Measurements from ENCODE around the gene EVX2. TPM values are rescaled to one million over a fixed set of nuclear protein-coding genes. Genes with fewer than 3 reads are reported as not detected.

The EVX2 gene
- total and polyA plus RNA-seq, 9 of the 15 experiments (the other 6 are each of a cell fraction or from before 2014, with no cell fraction given): not detected

GRCh38 chr2:176104316-176105077, 20.7 kb upstream of the EVX2 start:
- BruUV-seq (replicated peaks): no TSS peak
- in situ Hi-C loops (cut with MboI) (no loop called here), intact Hi-C loops (cut with micrococcal nuclease) (no loop called here)
- H3K9me1 ChIP-seq (ENCODE audit: control insufficient read depth, insufficient read depth, low read length): no peaks in the 10 kb centered on the region
- peaks cover 45 to 68% of the 10 kb centered on the region in 2 experiments for H3K27me3 ChIP-seq (ENCODE audit: control insufficient read depth in 2 of 2, insufficient read depth in 2 of 2, low read length in 2 of 2)
- H3K9ac ChIP-seq (ENCODE audit: insufficient read depth in 1 of 2, low read depth in 2 of 2, low read length in 2 of 2): no peak overlapping the region
- FAIRE-seq: no peak
- ATAC-seq: peak; percentile 56; the same call in 2 of the 3 replicates
- WGBS (ENCODE audit: insufficient coverage, low coverage, missing lambda C conversion rate): 10% methylated on average over 50 of the region's 56 CpGs
- H3K27ac ChIP-seq (ENCODE audit: extremely low read depth, low read depth, low read length): no peak overlapping the region
- ChIA-PET CTCF (ENCODE audit: low intra/inter-chr PET ratio) (no interaction called here), POLR2A (no interaction called here)
- no peaks in the 10 kb centered on the region for H3K79me2 ChIP-seq (ENCODE audit: control insufficient read depth, insufficient read depth, low read length)
- H4K20me1 ChIP-seq (replicated peaks; ENCODE audit: control insufficient read depth, insufficient read depth, low read length): peaks cover 4% of the 10 kb centered on the region; the same call in 1 of the 2 replicates
- DNase-seq (ENCODE audit: extremely low read depth in 1 of 4, low spot score in 3 of 4): peak in 1 of 4 experiments; percentile 19
- H3K4me3 ChIP-seq: no peak overlapping the region
- H2AFZ ChIP-seq (ENCODE audit: low read depth, low read length): no peak overlapping the region
- no peak overlapping the region for H3K4me2 ChIP-seq (ENCODE audit: insufficient read depth, low read length)
- no peaks in the 10 kb centered on the region for H3K9me3 ChIP-seq (replicated peaks; ENCODE audit: control insufficient read depth, insufficient read depth, low read depth, low read length)
- H3K36me3 ChIP-seq (ENCODE audit: control insufficient read depth, insufficient read depth, low read length): no peaks in the 10 kb centered on the region
- H3K4me1 ChIP-seq (replicated peaks in 1 of 2; ENCODE audit: control insufficient read depth in 2 of 2, insufficient read depth in 2 of 2, low read length in 2 of 2): peaks cover 0 to 18% of the 10 kb centered on the region in 2 experiments; a peak in 1 of 5 replicates
- TF ChIP-seq HMBOX1 (IDR thresholded peaks at IDR 0.05) (0 out of 2 replicates have a peak, but pooled peaks have one; percentile 17), SOX6 (IDR thresholded peaks at IDR 0.05) (no peak), MEIS2 (IDR thresholded peaks at IDR 0.05; ENCODE audit: partially characterized antibody) (no peak), HOXB6 (CRISPR knock-in tag; IDR thresholded peaks at IDR 0.05; ENCODE audit: borderline replicate concordance) (no peak), ZNF511 (CRISPR knock-in tag; IDR thresholded peaks at IDR 0.05) (no peak), CREM (IDR thresholded peaks at IDR 0.05; ENCODE audit: low read depth) (no peak), NFIX (CRISPR knock-in tag; IDR thresholded peaks at IDR 0.05; ENCODE audit: low read depth) (no peak), TCF3 (CRISPR knock-in tag; IDR thresholded peaks at IDR 0.05) (no peak), ZNF282 (CRISPR knock-in tag; IDR thresholded peaks at IDR 0.05) (no peak), CREB1 (IDR thresholded peaks at IDR 0.05) (no peak), CREB1 (CRISPR knock-in tag; IDR thresholded peaks at IDR 0.05) (no peak), ZNF143 (CRISPR knock-in tag; IDR thresholded peaks at IDR 0.05) (no peak), KDM1A (IDR thresholded peaks at IDR 0.05) (peak in 1 of 2 experiments; percentile 34; a peak in 1 of 4 replicates), NRF1 (conservative IDR thresholded peaks at IDR 0.05 in 1 of 2, IDR thresholded peaks at IDR 0.05 in 1 of 2) (no peak), FOSL1 (tag; conservative IDR thresholded peaks at IDR 0.05) (peak; percentile 32; the same call in 1 of the 2 replicates), HCFC1 (IDR thresholded peaks at IDR 0.05; ENCODE audit: low read depth, low read length) (no peak), BHLHE40 (IDR thresholded peaks at IDR 0.05; ENCODE audit: low read length) (no peak), PHB (CRISPR knock-in tag; IDR thresholded peaks at IDR 0.05) (no peak), RBM25 (IDR thresholded peaks at IDR 0.05; ENCODE audit: low read depth, low read length, severe bottlenecking) (no peak), RBM22 (IDR thresholded peaks at IDR 0.05; ENCODE audit: low read depth, low read length, poor library complexity, severe bottlenecking) (no peak), NCOA4 (IDR thresholded peaks at IDR 0.05; ENCODE audit: partially characterized antibody) (no peak)
- TF ChIP-seq, protein P1, sequence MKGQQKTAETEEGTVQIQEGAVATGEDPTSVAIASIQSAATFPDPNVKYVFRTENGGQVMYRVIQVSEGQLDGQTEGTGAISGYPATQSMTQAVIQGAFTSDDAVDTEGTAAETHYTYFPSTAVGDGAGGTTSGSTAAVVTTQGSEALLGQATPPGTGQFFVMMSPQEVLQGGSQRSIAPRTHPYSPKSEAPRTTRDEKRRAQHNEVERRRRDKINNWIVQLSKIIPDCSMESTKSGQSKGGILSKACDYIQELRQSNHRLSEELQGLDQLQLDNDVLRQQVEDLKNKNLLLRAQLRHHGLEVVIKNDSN (CRISPR knock-in tag; IDR thresholded peaks at IDR 0.05): no peak
